GM21529 (cell line): Measurements from ENCODE around the gene PCSK6.
"Not testable (repeated sequence)": the region's sequence is repeated elsewhere in the genome, so short reads cannot be mapped to it uniquely, and the experiment has no call there.

Source experiments
- ATAC-seq: cut with Tn5 transposase; IDR thresholded peaks from one replicate; pipeline ENCODE4 v1.9.1; 2021; ENCODE audit not compliant: unreplicated experiment

The PCSK6 gene

DNA sequence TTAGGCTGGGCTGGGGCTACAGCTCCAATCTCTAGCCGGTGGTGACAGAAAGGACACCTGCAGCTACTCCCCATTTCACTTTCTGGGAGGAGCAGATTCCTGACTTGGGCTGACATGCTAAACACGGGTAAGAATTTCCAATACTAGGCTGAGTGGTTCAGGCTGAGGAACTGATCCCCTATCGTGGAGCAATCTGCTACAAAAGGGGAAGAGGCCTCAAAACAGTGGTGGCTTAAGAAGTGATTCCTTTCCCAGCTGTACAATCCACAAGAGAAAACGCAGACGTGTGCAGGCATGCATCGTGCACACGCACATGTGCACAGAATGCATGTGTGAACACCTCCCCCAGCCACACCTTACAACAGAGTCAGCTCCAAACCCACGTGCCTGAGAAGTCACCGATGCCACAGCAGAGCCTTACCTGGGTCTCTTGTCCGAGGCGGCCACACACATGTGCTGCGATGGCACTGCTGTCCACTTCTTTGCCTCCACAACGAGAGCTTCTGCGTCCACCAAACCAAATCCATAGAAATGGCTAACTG is 107.8 kb downstream of the PCSK6 start:
- no peak for ATAC-seq

- ATAC-seq = no peak
Measured at GRCh38 chr15:101380146-101380545, 109.4 kb downstream of the PCSK6 start.

DNA sequence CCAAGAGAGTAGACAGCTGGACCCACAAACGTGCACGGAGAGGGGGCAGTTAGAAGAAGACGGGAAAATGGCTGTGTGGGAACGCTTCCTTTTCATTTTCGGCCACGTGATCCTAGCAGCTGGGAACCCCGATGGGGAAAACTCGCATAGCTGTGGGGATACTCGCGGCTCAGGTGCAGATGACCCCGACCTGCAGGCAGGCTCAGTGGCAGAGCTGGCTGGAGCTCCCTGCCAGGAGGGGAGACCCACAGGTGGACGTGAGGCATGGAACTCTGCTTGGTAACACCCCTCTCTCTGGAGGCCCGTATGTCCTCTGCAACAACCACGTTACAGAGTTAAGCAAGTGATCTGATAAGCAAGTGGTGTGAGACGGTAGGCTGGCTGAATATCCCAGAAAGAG is 109.9 kb downstream of the PCSK6 start:
- no peak for ATAC-seq

DNA sequence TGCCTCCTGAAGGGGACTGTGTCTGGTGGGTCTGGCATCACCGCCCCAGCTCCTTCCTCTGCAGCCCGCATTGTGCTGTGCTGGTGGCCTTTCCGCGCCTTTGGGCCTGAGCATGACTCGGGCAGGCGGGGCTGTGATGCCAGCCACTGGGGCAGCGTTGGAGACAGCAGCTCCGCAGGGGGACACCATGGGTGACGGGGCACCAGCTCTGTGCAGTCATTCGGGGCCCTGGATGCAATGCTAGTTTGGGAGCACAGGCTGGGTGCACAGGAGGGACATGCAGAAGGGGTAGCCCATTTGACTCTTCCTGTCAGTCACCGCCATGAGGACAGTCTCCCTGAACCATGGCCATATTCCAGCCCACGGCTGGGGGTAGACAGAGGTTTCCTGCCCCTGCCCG is 110.6 kb downstream of the PCSK6 start:
- no peak for ATAC-seq

GRCh38 chr15:101378171-101378755 is 111.2 kb downstream of the PCSK6 start:
- no peak for ATAC-seq

DNA sequence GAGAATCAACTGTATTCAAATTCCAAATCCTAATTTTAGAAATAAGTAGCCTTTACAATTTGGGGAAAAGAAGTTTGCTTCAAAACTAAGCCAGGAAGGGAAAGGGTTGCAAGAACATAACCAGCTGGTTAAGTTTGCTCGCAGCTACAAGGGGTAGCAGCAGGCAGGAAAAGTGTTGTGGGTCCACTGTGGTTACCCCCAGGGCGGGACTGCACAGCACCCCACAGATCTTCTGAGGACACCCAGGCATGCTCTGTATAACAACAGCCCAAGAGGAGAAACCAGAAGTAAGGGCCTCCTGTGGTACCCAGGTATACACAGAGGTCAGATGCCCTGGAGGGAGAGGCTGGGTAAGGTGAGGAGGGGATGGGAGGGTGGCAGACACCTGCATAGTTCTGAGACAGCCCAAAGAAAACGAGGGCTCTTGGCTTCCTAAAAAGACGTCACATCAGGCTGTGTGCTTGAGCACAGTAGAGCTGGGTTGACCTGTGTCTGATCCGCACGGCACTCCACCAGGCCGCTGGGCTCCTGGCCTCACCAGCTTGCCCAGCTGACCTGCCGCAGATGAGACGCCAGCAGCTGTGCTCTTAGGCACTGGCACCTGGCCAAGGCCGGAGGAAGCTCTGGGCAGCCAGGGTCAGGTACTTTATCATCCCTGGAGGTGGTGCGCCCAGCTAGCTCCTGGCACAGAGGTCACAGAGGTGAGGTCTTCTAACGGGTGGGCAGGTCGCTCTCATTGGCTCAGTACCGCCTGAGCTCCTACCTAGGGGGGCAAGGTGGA is 112.7 kb downstream of the PCSK6 start:
- ATAC-seq = no peak

DNA sequence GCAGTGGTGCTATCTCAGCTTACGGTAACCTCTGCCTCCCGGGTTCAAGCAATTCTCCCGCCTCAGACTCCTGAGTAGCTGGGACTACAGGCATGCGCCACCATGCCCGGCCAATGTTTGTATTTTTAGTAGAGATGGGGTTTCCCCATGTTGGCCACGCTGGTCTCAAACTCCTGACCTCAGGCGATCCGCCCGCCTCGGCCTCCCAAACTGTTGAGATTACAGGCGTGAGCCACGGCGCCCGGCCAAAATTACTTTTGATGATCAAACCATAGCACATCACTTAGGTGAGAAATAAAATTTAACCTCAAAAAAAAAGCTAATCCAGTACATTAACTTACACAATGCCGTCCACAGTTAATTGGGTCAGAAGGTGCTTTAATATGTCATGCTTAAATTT is 114.5 kb downstream of the PCSK6 start:
- ATAC-seq = not testable (repeated sequence)

- no peak for ATAC-seq
Measured at GRCh38 chr15:101374326-101374725, 115.2 kb downstream of the PCSK6 start.

GRCh38 chr15:101373577-101373976 is 115.9 kb downstream of the PCSK6 start:
- ATAC-seq = no peak

DNA sequence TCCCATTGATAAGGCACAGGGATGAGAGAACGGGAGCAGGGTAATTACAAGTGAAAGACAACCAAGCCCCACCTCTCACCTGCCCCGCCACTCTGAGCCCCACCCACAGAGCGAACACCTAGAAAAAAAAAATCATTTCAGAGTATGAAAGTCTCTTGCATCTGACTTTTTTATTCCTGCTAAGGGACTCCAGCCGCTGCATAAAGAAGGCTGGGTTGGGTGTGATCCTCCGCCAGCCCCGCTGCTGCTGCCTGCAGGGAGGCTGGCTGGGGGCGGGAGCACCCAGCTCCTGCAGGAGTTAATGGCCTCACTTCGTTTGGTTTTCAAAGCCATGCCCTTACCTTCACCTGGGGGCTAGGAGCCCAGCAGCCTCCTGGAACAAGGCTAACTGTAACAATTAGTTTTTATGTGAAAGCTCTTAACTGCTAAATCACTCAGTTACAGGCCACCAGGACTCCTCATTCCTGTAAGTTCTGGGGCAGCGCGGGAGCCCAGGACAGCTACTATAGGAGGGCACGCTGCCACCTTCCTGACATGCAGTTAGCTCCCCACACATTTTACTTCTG is 116.5 kb downstream of the PCSK6 start:
- ATAC-seq = no peak

DNA sequence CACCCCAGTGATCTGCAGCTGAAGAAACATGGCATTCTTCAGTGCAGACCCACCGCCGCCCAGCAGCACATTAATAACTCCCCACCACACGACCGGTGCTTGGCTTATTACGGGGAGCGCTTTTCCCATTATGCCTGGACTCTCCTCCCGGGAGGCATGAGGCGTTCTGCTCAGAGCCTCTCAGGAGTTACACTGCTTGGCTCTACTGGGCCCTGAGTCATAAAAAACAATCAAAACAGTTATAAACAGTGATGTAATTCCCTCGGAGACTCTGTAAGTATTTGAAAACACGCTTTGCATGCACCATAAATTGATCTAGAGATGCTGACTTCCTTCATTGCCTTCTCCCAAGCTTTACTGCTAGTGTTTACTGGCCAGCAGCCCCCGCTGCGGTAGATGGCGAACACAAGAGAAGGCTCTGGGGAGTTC is 117.3 kb downstream of the PCSK6 start:
- no peak for ATAC-seq

DNA sequence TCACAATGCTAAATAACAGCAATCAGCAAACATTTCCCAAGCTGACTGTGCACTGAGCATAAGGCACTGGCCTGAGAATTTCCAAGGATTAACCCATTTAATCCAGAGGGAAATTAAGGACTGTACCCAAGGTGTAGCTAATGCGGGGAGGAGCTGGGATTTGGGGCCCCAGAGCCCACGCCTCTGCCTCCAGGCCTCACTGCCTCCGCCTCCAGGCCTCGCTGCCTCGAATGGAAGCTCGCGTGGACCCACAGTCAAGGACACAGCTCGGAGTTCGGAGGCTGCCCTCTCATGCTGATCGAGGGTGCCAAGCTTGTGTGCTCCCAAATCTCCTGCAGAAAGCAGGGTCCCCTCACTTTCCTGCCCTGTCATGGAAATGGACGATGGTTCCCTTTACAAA is 118.0 kb downstream of the PCSK6 start:
- no peak for ATAC-seq

- no peak for ATAC-seq
Measured at GRCh38 chr15:101371081-101371480, 118.4 kb downstream of the PCSK6 start.

GRCh38 chr15:101370330-101371024 is 119.0 kb downstream of the PCSK6 start:
- ATAC-seq = no peak

DNA sequence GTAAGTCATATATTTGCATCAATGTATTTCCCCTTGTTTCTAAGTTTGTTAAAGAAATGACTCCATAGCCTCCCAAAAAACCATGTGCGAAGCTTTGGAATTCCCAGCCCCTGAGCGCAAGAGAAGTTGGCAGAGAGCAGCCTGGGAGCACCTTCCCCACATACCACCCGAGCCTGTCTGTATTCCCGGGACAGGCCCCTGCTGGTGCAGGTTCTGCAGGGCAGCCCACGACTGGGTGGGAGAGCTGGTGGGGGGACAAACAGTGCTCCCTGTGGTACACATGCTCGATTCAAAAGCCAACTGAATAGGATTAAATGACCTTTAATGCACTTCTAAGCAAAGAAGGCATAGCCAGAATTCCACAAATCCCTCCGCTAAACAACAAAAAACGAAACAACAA is 119.8 kb downstream of the PCSK6 start:
- ATAC-seq = no peak

- no peak for ATAC-seq
Measured at GRCh38 chr15:101368861-101369642, 120.5 kb downstream of the PCSK6 start.

DNA sequence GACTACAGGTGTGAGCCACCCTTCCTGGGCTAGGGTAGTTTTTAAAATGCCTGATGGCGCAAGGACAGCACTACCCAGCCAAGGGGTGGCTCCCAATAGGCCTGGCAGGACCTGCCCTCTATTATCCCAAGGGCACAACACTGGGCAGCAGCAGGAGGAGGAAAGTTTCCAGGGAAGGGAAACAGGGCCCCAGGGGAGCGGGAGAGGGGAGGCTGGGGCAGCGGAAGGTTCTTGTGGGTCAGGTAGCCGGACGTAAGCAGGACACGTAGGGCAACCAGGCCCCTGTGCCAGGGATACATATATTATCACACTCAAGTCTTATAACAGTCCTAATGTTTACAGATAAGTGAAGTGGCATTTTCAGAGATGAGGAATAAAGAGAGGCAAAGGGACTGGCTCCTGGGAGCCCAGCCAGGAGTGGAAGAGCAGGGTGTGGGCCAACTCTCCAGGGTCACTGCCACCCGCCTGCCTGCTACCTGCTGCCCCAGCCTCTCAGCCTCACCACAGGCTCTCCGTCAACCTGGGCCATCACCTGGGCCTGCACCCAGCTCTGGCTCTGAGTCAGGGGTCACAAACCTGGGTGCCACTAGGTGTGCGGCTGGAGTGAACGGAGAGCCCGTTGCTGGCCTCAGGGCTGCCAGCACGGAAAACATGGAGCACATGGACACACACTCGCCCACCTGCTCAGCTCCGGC is 121.3 kb downstream of the PCSK6 start:
- ATAC-seq = no peak

DNA sequence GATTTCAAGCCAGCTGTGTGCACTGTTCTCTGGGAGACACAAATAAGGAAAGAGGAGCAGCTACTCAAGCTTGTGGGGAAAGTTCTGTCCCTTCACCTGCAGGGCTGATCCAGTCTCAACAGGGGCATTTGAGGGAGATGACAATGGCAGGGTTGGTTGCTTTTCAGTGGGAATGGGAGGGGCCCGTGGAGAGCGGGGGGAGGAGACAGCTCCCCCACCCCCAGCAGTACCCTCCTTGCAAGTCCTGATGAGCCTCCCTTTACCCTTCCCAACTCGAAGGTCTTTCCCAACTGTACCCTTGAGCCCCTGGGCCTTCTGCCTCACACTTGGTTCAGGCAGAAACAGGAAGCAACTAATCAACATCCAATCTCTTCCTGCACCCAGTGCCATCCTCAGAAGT is 122.7 kb downstream of the PCSK6 start:
- no peak for ATAC-seq

GRCh38 chr15:101362986-101363566 is 126.4 kb downstream of the PCSK6 start:
- no peak for ATAC-seq

- no peak for ATAC-seq
Measured at GRCh38 chr15:101362359-101362758, 127.1 kb downstream of the PCSK6 start.
